AG09319 (cell line): ENCODE measurements around the gene NIPAL3.
"Not testable (repeated sequence)": the region's sequence is repeated elsewhere in the genome, so short reads cannot be mapped to it uniquely, and the experiment has no call there.

Source experiments
- DNase-seq: peaks from one replicate; pipeline ENCODE4 v3.0.0-alpha.2; 2010; ENCODE audit warnings: low read depth; ENCODE audit errors: extremely low read depth
- TF ChIP-seq, protein P1 (sequence below): IDR thresholded peaks from 2 replicates; pipeline ENCODE4 v1.5.1; 2011; ENCODE audit warnings: low read depth, mild to moderate bottlenecking, inconsistent platforms, low read length, moderate library complexity

NIPAL3 gene

GRCh38 chr1:24450857-24451397, 35.3 kb downstream of the NIPAL3 start:
- TF ChIP-seq, protein P1, sequence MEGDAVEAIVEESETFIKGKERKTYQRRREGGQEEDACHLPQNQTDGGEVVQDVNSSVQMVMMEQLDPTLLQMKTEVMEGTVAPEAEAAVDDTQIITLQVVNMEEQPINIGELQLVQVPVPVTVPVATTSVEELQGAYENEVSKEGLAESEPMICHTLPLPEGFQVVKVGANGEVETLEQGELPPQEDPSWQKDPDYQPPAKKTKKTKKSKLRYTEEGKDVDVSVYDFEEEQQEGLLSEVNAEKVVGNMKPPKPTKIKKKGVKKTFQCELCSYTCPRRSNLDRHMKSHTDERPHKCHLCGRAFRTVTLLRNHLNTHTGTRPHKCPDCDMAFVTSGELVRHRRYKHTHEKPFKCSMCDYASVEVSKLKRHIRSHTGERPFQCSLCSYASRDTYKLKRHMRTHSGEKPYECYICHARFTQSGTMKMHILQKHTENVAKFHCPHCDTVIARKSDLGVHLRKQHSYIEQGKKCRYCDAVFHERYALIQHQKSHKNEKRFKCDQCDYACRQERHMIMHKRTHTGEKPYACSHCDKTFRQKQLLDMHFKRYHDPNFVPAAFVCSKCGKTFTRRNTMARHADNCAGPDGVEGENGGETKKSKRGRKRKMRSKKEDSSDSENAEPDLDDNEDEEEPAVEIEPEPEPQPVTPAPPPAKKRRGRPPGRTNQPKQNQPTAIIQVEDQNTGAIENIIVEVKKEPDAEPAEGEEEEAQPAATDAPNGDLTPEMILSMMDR, result no peak
- DNase-seq, result no peak

GRCh38 chr1:24451746-24452145, 36.1 kb downstream of the NIPAL3 start:
- TF ChIP-seq, protein P1, result no peak

GRCh38 chr1:24452922-24453485, 37.4 kb downstream of the NIPAL3 start:
- no peak for DNase-seq
- TF ChIP-seq, protein P1, result no peak

More at GRCh38 chr1:24451746-24452145, 36.1 kb downstream of the NIPAL3 start:
- DNase-seq, result no peak

DNA sequence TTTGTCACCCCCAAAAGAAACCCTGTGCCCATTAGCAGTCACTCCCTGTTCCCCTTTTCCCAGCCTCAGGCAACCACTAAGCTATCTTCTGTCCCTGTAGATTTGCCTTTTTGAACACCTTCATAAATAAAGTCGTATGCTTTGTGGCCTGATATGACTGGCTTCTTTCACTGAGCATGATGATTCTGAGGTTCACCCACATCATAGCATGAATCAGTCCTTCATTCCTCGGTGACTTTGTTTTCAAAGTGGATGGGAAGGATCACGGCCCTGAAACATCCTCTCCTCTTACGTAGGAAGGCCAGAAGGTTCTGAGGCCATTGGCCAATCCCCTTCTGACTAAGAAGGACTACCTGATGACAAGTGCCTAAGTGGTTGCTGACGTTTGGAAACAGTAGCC, 39.1 kb downstream of the NIPAL3 start:
- TF ChIP-seq, protein P1, result no peak
- no peak for DNase-seq

DNA sequence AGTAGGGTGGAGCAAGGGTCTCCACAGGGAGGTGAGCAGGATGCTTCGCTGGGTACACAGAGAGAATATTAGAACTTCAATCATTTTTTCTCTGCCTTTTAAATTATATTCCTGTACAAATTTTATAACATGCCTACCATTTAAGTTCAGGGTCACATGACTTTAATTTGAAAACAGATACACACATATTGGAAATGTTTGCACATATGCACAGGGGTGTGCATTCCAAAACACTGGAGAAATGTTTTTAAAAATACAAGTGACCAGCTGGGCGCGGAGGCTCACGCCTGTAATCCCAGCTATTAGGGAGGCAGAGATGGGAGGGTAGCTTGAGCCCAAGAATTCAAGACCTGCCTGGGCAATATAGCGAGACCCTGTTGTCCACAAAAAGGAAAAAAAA, 39.7 kb downstream of the NIPAL3 start:
- DNase-seq, result no peak
- TF ChIP-seq, protein P1, result no peak

GRCh38 chr1:24457866-24458265, 42.3 kb downstream of the NIPAL3 start:
- no peak for DNase-seq
- TF ChIP-seq, protein P1, result no peak

DNA sequence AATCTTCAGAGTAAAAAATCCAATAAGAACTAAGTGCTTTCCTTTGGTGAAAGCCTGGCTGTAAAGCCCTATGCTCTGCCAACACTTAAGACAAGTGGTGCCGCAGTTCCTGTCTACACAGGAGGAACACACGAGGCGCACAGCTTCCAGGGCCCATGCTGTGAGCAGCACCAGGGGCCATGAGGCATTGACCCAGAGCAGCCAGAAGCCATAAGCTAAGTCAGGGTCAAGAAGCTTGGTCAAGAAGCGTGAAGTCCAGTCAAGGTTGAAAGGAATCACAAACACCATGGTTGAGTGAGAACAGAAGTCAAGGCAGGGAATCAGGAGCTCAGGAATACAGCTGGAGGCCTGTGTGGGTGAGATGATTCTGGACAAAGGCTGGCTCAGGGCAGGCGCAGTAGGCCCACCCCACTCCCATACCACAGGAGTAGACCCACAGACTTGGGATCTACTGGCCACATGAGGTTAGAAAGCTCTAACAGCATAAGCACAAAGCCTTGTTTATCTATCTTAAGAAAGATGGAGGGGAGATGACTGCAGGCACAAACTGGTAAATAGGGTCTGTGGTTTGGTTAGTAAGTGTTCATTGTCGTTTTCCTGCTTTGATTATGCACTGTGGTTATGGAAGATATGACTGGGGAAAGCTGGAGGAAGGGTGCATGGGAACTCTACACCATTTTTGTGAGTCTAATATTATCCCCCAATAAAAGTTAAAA, 44.1 kb downstream of the NIPAL3 start:
- no peak for DNase-seq

GRCh38 chr1:24462128-24462527, 46.5 kb downstream of the NIPAL3 start:
- not testable (repeated sequence) for DNase-seq

More for the DNA sequence above, 44.1 kb downstream of the NIPAL3 start:
- TF ChIP-seq, protein P1, result no peak
